NCI-H345 treated with DMSO at 0.1 percent for 48 hours (cell line): ENCODE measurements around the gene JUN.
A peak's percentile ranks its signal among the peaks of the same experiment; 100 is the strongest.

Experiments used
- DNase-seq: peaks from one replicate; lab custom pipeline; 2025; ENCODE audit not compliant: unreplicated experiment; lab: John Stamatoyannopoulos, UW

Gene JUN

GRCh38 chr1:58764294-58764978 lies 19.4 kb downstream of the JUN start:
- peak; percentile 52 for DNase-seq

GRCh38 chr1:58763214-58763613 lies 20.6 kb downstream of the JUN start:
- no peak for DNase-seq

- DNase-seq: no peak
Measured at GRCh38 chr1:58762806-58763205, 21.0 kb downstream of the JUN start.

- no peak for DNase-seq
Measured at GRCh38 chr1:58755468-58755872, 28.4 kb downstream of the JUN start.

GRCh38 chr1:58754683-58755467 lies 29.0 kb downstream of the JUN start:
- DNase-seq: no peak

- DNase-seq: no peak
Measured at GRCh38 chr1:58754073-58754613, 29.7 kb downstream of the JUN start.

GRCh38 chr1:58753431-58753866 lies 30.4 kb downstream of the JUN start:
- no peak for DNase-seq

GRCh38 chr1:58749646-58750045 lies 34.2 kb downstream of the JUN start:
- DNase-seq: no peak

GRCh38 chr1:58748666-58749065 lies 35.2 kb downstream of the JUN start:
- peak; percentile 6 for DNase-seq

GRCh38 chr1:58746757-58747156 lies 37.1 kb downstream of the JUN start:
- DNase-seq: no peak

- no peak for DNase-seq
Measured at GRCh38 chr1:58746182-58746581, 37.7 kb downstream of the JUN start.

GRCh38 chr1:58745666-58746065 lies 38.2 kb downstream of the JUN start:
- DNase-seq: no peak

GRCh38 chr1:58745117-58745516 lies 38.7 kb downstream of the JUN start:
- DNase-seq: no peak

GRCh38 chr1:58741678-58742553 lies 41.9 kb downstream of the JUN start:
- DNase-seq: no peak

GRCh38 chr1:58739856-58740466 lies 43.9 kb downstream of the JUN start:
- DNase-seq: peak; percentile 63

GRCh38 chr1:58738876-58739275 lies 45.0 kb downstream of the JUN start:
- no peak for DNase-seq

- no peak for DNase-seq
Measured at GRCh38 chr1:58735586-58735985, 48.3 kb downstream of the JUN start.

GRCh38 chr1:58734630-58735029 lies 49.2 kb downstream of the JUN start:
- DNase-seq: no peak

GRCh38 chr1:58732087-58732775 lies 51.6 kb downstream of the JUN start:
- DNase-seq: no peak
